T-helper 17 cell (primary cell): ENCODE measurements around the gene SLC1A3. TPM values are rescaled to one million over a fixed set of nuclear protein-coding genes. Genes with fewer than 3 reads are reported as not detected.
"Not testable (repeated sequence)": the region's sequence is repeated elsewhere in the genome, so short reads cannot be mapped to it uniquely, and the experiment has no call there.

Experiments used
- ATAC-seq: fragments of 150-1000 bp; cut with Tn5 transposase; 2 replicates; pipeline ENCODE4 v1.10.0; 2021; ENCODE audit warnings: mild to moderate bottlenecking, moderate library complexity
- DNase-seq, 3 donors: peaks; one replicate each; pipeline versions ENCODE4 v3.0.0 to v3.0.0-alpha.2; 2020 to 2021
- H3K9me3 ChIP-seq: one replicate; pipeline ENCODE4 v1.7.0; 2013; ENCODE audit warnings: low read length, mild to moderate bottlenecking; ENCODE audit not compliant: control insufficient read depth, poor library complexity, severe bottlenecking
- H3K27ac Mint-ChIP-seq: one replicate; pipeline ENCODE4 v1.8.0; 2022; ENCODE audit warnings: mild to moderate bottlenecking, moderate library complexity, mixed read lengths
- H3K27me3 Mint-ChIP-seq: one replicate; pipeline ENCODE4 v1.8.0; 2022; ENCODE audit warnings: mixed read lengths
- H3K36me3 Mint-ChIP-seq: one replicate; pipeline ENCODE4 v1.8.0; 2022; ENCODE audit warnings: low read depth, mixed read lengths
- H3K4me1 Mint-ChIP-seq: one replicate; pipeline ENCODE4 v1.8.0; 2022; ENCODE audit warnings: mild to moderate bottlenecking, mixed read lengths
- H3K4me3 Mint-ChIP-seq: one replicate; pipeline ENCODE4 v1.8.0; 2022; ENCODE audit warnings: mild to moderate bottlenecking, moderate library complexity, mixed read lengths
- total RNA-seq, 4 donors: library from RNA in 2 of 4; stranded (reverse) in 2 of 4; gene quantifications; one replicate each; pipeline ENCODE4 v1.2.3 and lab custom pipeline; 2022 to 2026

The SLC1A3 gene
- not detected for total RNA-seq
- total RNA-seq (lab: John Stamatoyannopoulos, UW): 0 to 0.12 reads per million in 2 donors

GRCh38 chr5:36606428-36607113 is at the start of gene SLC1A3:
Gene SLC1A3 (plus strand): TSS chr5:36606606. CDS start chr5:36608424, 1,818 bp downstream.
- Mint-ChIP-seq H3K27ac (no peak within 1 kb of the TSS), H3K4me3 (peak within 1 kb of the TSS; percentile 78), H3K27me3 (peaks cover 52% of the 10 kb centered on the region), H3K4me1 (peaks cover 13% of the 10 kb centered on the region), H3K36me3 (peaks cover 5% of the 10 kb centered on the region)
- no peak for DNase-seq
- peak; percentile 63 for ATAC-seq
- no peaks in the 10 kb centered on the region for H3K9me3 ChIP-seq

GRCh38 chr5:36558641-36559040 is 47.8 kb upstream of the SLC1A3 start:
- DNase-seq: no peak
- H3K27ac Mint-ChIP-seq: no peak overlapping the region
- H3K36me3 Mint-ChIP-seq: no peaks in the 10 kb centered on the region
- no peaks in the 10 kb centered on the region for H3K4me1 Mint-ChIP-seq
- ATAC-seq: no peak
- peaks cover 2% of the 10 kb centered on the region for H3K9me3 ChIP-seq
- H3K4me3 Mint-ChIP-seq: no peak overlapping the region
- H3K27me3 Mint-ChIP-seq: no peaks in the 10 kb centered on the region

GRCh38 chr5:36561601-36562000 is 44.8 kb upstream of the SLC1A3 start:
- H3K4me1 Mint-ChIP-seq: no peaks in the 10 kb centered on the region
- no peak overlapping the region for H3K27ac Mint-ChIP-seq
- DNase-seq (no peak), ATAC-seq (no peak)
- no peaks in the 10 kb centered on the region for H3K36me3 Mint-ChIP-seq
- no peaks in the 10 kb centered on the region for H3K27me3 Mint-ChIP-seq
- peaks cover 2% of the 10 kb centered on the region for H3K9me3 ChIP-seq
- H3K4me3 Mint-ChIP-seq: no peak overlapping the region

GRCh38 chr5:36569491-36569890 is 36.9 kb upstream of the SLC1A3 start:
- no peaks in the 10 kb centered on the region for H3K4me1 Mint-ChIP-seq
- no peaks in the 10 kb centered on the region for H3K27me3 Mint-ChIP-seq
- H3K27ac Mint-ChIP-seq: no peak overlapping the region
- H3K36me3 Mint-ChIP-seq: no peaks in the 10 kb centered on the region
- no peak for ATAC-seq
- H3K9me3 ChIP-seq: no peaks in the 10 kb centered on the region
- H3K4me3 Mint-ChIP-seq: no peak overlapping the region
- DNase-seq: no peak

GRCh38 chr5:36570301-36571095 is 35.9 kb upstream of the SLC1A3 start:
- Mint-ChIP-seq H3K4me1 (no peaks in the 10 kb centered on the region), H3K4me3 (no peak overlapping the region), H3K27me3 (no peaks in the 10 kb centered on the region), H3K27ac (no peak overlapping the region), H3K36me3 (no peaks in the 10 kb centered on the region)
- ATAC-seq: no peak
- no peak for DNase-seq
- H3K9me3 ChIP-seq: no peaks in the 10 kb centered on the region

- no peak overlapping the region for H3K4me3 Mint-ChIP-seq
- DNase-seq: no peak
- ATAC-seq: no peak
- H3K36me3 Mint-ChIP-seq: no peaks in the 10 kb centered on the region
- no peaks in the 10 kb centered on the region for H3K9me3 ChIP-seq
- H3K27ac Mint-ChIP-seq: no peak overlapping the region
- no peaks in the 10 kb centered on the region for H3K27me3 Mint-ChIP-seq
- no peaks in the 10 kb centered on the region for H3K4me1 Mint-ChIP-seq
Measured at GRCh38 chr5:36571401-36572042, 34.9 kb upstream of the SLC1A3 start.

GRCh38 chr5:36573438-36573837 is 33.0 kb upstream of the SLC1A3 start:
- Mint-ChIP-seq H3K27ac (no peak overlapping the region), H3K4me1 (no peaks in the 10 kb centered on the region), H3K4me3 (no peak overlapping the region), H3K36me3 (no peaks in the 10 kb centered on the region), H3K27me3 (no peaks in the 10 kb centered on the region)
- no peak for DNase-seq
- no peaks in the 10 kb centered on the region for H3K9me3 ChIP-seq
- no peak for ATAC-seq

- H3K9me3 ChIP-seq: no peaks in the 10 kb centered on the region
- no peak overlapping the region for H3K4me3 Mint-ChIP-seq
- H3K4me1 Mint-ChIP-seq: no peaks in the 10 kb centered on the region
- H3K36me3 Mint-ChIP-seq: no peaks in the 10 kb centered on the region
- no peak overlapping the region for H3K27ac Mint-ChIP-seq
- no peaks in the 10 kb centered on the region for H3K27me3 Mint-ChIP-seq
- DNase-seq (no peak), ATAC-seq (no peak)
Measured at GRCh38 chr5:36575361-36575781, 31.0 kb upstream of the SLC1A3 start.

GRCh38 chr5:36576721-36577120 is 29.7 kb upstream of the SLC1A3 start:
- H3K27ac Mint-ChIP-seq: no peak overlapping the region
- no peak for ATAC-seq
- H3K4me1 Mint-ChIP-seq: peaks cover 2% of the 10 kb centered on the region
- no peaks in the 10 kb centered on the region for H3K9me3 ChIP-seq
- DNase-seq: no peak
- peaks cover 4% of the 10 kb centered on the region for H3K27me3 Mint-ChIP-seq
- H3K36me3 Mint-ChIP-seq: no peaks in the 10 kb centered on the region
- no peak overlapping the region for H3K4me3 Mint-ChIP-seq

GRCh38 chr5:36579858-36580257 is 26.5 kb upstream of the SLC1A3 start:
- H3K9me3 ChIP-seq, H3K27ac Mint-ChIP-seq, H3K36me3 Mint-ChIP-seq, DNase-seq, ATAC-seq, H3K4me1 Mint-ChIP-seq, H3K4me3 Mint-ChIP-seq: not testable (repeated sequence)
- peaks cover 17% of the 10 kb centered on the region for H3K27me3 Mint-ChIP-seq

GRCh38 chr5:36581070-36581469 is 25.3 kb upstream of the SLC1A3 start:
- Mint-ChIP-seq H3K36me3 (no peaks in the 10 kb centered on the region), H3K4me1 (peaks cover 2% of the 10 kb centered on the region), H3K27me3 (peaks cover 17% of the 10 kb centered on the region), H3K4me3 (no peak overlapping the region), H3K27ac (no peak overlapping the region)
- ATAC-seq (no peak), DNase-seq (no peak)
- H3K9me3 ChIP-seq: no peaks in the 10 kb centered on the region

- ATAC-seq: no peak
- Mint-ChIP-seq H3K36me3 (no peaks in the 10 kb centered on the region), H3K4me3 (no peak overlapping the region), H3K4me1 (peaks cover 2% of the 10 kb centered on the region), H3K27ac (no peak overlapping the region), H3K27me3 (peaks cover 23% of the 10 kb centered on the region)
- no peaks in the 10 kb centered on the region for H3K9me3 ChIP-seq
- DNase-seq: no peak
Measured at GRCh38 chr5:36584009-36584875, 22.2 kb upstream of the SLC1A3 start.

- H3K4me3 Mint-ChIP-seq: no peak overlapping the region
- no peak for ATAC-seq
Measured at GRCh38 chr5:36585701-36586100, 20.7 kb upstream of the SLC1A3 start.

More at GRCh38 chr5:36585701-36586100, 20.7 kb upstream of the SLC1A3 start:
- no peak for DNase-seq
- H3K4me1 Mint-ChIP-seq: peaks cover 2% of the 10 kb centered on the region
- peaks cover 27% of the 10 kb centered on the region for H3K27me3 Mint-ChIP-seq
- no peaks in the 10 kb centered on the region for H3K9me3 ChIP-seq
- H3K36me3 Mint-ChIP-seq: no peaks in the 10 kb centered on the region
- no peak overlapping the region for H3K27ac Mint-ChIP-seq
